HUES48 (cell line): Measurements from ENCODE around the gene BAZ1A.
"Not testable (repeated sequence)": the region's sequence is repeated elsewhere in the genome, so short reads cannot be mapped to it uniquely, and the experiment has no call there.

Experiments used
- H3K27ac ChIP-seq: one replicate; pipeline ENCODE4 v1.7.0; 2013; ENCODE audit warnings: low read depth, low read length, inconsistent platforms
- H3K27me3 ChIP-seq: 2 replicates; pipeline ENCODE4 v1.6.1; 2013; ENCODE audit warnings: mild to moderate bottlenecking, low read length; ENCODE audit not compliant: control insufficient read depth, insufficient read depth
- H3K36me3 ChIP-seq: 2 replicates; pipeline ENCODE4 v1.6.1; 2013; ENCODE audit warnings: low read length; ENCODE audit not compliant: control insufficient read depth, insufficient read depth
- H3K4me1 ChIP-seq: 2 replicates; pipeline ENCODE4 v1.6.1; 2013; ENCODE audit warnings: mild to moderate bottlenecking, low read length; ENCODE audit not compliant: control insufficient read depth, insufficient read depth
- H3K4me3 ChIP-seq: 2 replicates; pipeline ENCODE4 v1.5.1; 2013; ENCODE audit warnings: mild to moderate bottlenecking, low read depth, low read length
- H3K9ac ChIP-seq: 2 replicates; pipeline ENCODE4 v1.6.1; 2013; ENCODE audit warnings: mild to moderate bottlenecking, low read depth, low read length, moderate library complexity
- H3K9me3 ChIP-seq: 2 replicates; pipeline ENCODE4 v1.6.1; 2013; ENCODE audit warnings: low read length; ENCODE audit not compliant: control insufficient read depth, insufficient read depth

BAZ1A gene

DNA sequence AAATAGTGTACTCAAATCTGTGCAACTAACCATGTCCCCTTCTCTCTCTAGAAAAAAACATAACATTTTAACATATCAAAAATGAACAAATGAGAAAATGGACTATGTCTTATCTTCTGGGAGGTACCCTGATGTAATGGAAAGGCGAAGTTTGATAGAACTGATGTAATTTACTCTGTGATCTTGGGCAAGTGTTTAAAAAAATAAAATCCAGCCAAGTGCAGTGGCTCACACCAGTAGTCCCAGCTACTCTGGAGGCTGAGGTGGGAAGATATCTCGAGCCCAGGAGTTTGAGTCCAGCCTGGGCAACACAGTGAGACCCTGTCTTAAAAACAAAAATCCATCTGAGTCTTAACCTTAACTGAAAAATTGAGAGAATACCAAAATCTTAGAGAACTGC is 124.9 kb downstream of the BAZ1A start:
- Histone ChIP-seq H3K27me3 (no peaks in the 10 kb centered on the region), H3K9me3 (no peaks in the 10 kb centered on the region), H3K9ac (no peak overlapping the region), H3K27ac (no peak overlapping the region), H3K4me1 (no peaks in the 10 kb centered on the region), H3K36me3 (peaks cover 14% of the 10 kb centered on the region), H3K4me3 (no peak overlapping the region)

DNA sequence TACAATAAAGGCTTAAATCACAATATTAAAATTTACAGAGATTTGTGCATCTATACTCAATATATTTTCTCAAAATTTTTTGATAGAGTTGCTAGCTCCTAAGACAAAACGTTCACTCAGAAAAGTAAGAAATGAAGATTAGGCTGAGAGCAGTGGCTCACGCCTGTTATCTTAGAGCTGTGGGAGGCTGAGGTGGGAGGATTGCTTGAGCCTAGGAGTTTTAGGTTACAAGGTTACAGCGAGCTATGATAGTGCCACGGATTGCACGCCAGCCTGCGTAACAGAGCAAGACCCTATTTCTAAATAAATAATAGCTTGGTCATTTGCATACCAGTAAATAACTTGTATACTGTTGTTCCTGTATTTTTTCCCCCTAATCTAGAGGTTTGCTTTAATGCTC is 125.8 kb downstream of the BAZ1A start:
- Histone ChIP-seq H3K27me3 (no peaks in the 10 kb centered on the region), H3K4me3 (no peak overlapping the region), H3K9ac (no peak overlapping the region), H3K27ac (no peak overlapping the region), H3K4me1 (no peaks in the 10 kb centered on the region), H3K9me3 (no peaks in the 10 kb centered on the region), H3K36me3 (peaks cover 6% of the 10 kb centered on the region)

DNA sequence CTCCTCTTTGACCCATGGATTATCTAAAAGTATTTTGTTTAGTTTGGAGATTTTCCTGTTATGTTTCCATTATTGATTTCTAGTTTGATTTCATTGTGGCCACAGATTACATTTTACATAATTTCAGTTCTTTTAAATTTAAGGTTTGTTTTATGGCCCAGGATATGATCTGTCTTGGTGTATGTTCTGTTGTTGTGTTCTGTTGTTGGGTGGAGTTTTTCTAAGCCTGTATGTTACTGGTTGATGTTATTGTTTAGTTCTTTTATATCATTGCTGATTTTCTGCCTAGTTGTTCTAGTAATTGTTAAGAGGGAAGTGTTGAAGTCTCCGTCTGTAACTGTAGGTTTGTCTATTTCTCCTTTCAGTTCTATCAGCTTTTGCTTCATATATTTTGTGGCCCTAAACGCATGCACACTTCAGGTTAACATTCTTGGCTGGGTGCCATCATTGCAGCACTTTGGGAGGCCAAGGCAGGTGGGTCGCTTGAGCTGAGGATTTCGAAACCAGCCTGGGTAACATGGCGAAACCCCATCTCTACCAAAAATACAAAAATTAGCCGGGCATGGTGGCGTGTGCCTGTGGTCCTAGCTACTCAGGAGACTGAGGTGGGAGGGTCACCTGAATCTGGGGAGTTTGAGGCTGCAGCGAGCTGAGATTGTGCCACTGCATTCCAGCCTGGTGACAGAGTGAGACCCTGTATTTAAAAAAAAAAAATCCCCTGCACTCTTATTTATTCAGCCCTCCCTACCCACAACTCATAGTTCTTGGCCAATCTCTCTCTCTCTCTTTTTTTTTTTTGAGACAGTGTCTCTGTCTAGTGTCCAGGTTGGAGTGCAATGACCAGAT is 132.7 kb downstream of the BAZ1A start:
- no peaks in the 10 kb centered on the region for H3K4me1 ChIP-seq
- no peak overlapping the region for H3K27ac ChIP-seq
- H3K4me3 ChIP-seq = no peak overlapping the region
- H3K27me3 ChIP-seq = no peaks in the 10 kb centered on the region
- no peak overlapping the region for H3K9ac ChIP-seq
- H3K9me3 ChIP-seq = no peaks in the 10 kb centered on the region
- no peaks in the 10 kb centered on the region for H3K36me3 ChIP-seq

DNA sequence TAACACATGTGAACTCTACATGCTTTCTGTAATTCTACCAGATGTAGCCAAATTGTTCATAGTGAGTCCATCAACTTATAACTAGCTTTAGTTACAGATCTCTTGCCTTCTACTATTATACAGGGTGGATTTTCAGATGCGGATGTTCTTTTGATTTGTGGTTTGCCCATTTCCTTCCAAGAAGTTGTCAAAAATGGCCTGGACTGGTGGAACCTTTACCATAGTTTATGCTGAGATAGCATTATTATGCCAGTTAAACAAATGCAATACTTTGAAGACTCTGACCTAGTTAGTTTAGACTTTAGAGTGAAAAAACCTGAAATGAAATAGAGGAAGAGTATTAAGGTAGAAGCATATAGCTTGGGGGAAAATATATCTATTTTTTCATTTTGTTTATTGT is 133.3 kb downstream of the BAZ1A start:
- H3K4me1 ChIP-seq = no peaks in the 10 kb centered on the region
- no peaks in the 10 kb centered on the region for H3K9me3 ChIP-seq
- no peak overlapping the region for H3K9ac ChIP-seq
- H3K36me3 ChIP-seq = no peaks in the 10 kb centered on the region
- H3K27ac ChIP-seq = no peak overlapping the region
- H3K4me3 ChIP-seq = no peak overlapping the region
- no peaks in the 10 kb centered on the region for H3K27me3 ChIP-seq

DNA sequence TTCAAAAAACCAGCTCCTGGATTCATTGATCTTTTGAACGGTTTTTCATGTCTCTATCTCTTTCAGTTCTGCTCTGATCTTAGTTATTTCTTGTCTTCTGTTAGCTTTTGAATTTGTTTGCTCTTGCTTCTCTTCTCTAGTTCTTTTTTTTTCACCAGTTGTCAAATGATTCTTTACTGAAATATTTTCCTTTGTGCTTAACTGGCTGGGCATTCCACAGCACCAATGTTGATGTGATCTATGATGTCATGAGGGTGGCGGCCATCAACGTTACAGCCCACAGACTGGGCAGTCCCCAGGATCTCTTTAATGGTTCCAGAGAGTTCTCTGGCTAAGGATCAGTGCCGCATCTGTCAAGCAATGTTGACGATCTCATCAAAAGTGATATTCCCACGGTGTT is 135.0 kb downstream of the BAZ1A start:
- not testable (repeated sequence) for H3K4me3 ChIP-seq, H3K4me1 ChIP-seq, H3K36me3 ChIP-seq, H3K9ac ChIP-seq, H3K27me3 ChIP-seq, H3K27ac ChIP-seq, H3K9me3 ChIP-seq

DNA sequence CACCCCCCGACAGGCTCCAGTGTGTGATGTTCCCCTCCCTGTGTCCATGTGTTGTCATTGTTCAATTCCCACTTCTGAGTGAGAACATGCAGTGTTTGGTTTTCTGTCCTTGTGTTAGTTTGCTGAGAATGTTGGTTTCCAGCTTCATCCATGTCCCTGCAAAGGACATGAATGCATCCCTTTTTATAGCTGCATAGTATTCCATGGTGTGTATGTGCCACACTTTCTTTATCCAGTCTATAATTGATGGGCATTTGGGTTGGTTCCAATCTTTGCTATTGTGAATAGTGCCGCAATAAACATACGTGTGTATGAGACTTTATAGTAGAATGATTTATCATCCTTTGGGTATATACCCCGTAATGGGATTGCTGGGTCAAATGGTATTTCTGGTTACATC is 138.1 kb downstream of the BAZ1A start:
- not testable (repeated sequence) for H3K36me3 ChIP-seq, H3K27me3 ChIP-seq, H3K4me3 ChIP-seq, H3K9me3 ChIP-seq, H3K9ac ChIP-seq, H3K4me1 ChIP-seq, H3K27ac ChIP-seq

DNA sequence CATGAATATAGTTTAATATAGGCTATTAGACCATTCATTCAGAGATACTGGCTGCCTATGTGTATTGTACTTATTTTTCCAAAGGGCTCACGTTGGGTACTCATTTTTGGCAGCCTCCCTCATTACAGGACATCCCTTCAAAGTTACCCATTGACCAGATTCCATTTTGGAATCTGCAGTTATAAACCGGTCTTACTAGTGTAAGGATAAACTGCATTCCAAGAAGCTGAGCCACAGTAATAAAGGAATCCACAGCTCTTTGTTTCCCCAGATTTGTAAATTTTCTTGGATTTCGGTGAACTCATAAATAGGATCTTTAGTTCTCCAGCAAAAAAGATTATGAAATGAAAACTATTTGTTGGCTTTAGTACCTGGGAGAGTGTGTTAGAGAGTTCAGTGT is 141.9 kb downstream of the BAZ1A start:
- no peak overlapping the region for H3K4me3 ChIP-seq
- no peak overlapping the region for H3K27ac ChIP-seq
- H3K9me3 ChIP-seq = no peaks in the 10 kb centered on the region
- H3K27me3 ChIP-seq = no peaks in the 10 kb centered on the region
- no peaks in the 10 kb centered on the region for H3K36me3 ChIP-seq
- no peaks in the 10 kb centered on the region for H3K4me1 ChIP-seq
- no peak overlapping the region for H3K9ac ChIP-seq

DNA sequence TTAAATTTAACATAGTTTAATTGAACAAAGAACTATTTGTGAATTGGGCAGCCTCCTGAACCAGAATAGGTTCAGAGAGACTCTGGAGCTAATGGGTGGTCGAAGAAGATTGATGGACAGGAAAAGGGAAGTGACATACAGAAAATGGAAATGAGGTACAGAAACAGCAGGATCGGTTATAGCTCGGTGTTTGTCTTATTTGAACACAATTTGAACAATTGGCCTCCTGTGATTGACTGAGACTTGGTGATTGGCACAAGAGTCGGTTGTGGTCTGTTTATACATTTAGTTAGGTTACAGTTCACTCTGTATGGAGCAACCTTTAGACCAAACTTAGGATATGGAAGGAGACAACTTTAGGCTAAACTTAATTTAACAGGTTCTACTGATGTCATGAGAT is 142.4 kb downstream of the BAZ1A start:
- Histone ChIP-seq H3K4me1 (no peaks in the 10 kb centered on the region), H3K27ac (no peak overlapping the region), H3K4me3 (no peak overlapping the region)

DNA sequence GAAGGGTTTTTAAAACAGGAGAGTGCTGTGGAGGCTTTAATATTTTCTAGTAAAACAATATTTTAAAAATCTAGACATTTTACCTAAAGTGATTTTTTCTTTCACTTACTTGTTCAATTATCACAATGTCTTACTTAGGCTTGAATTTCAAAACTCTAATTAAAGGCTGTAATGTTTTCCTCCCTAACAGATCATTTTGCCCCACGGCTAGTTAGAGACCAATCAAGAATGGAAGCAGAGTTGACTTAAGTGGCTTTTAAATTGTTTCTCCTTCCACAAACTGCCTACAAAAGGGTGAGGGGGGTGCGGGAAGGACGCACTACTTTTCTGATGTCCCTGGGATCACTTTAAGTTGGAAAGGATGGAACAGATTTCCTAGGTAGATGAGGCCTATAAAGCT is 151.3 kb downstream of the BAZ1A start:
- no peaks in the 10 kb centered on the region for H3K9me3 ChIP-seq
- H3K27ac ChIP-seq = no peak overlapping the region
- peaks cover 6% of the 10 kb centered on the region; the same call in 1 of the 2 replicates for H3K4me1 ChIP-seq
- H3K36me3 ChIP-seq = no peaks in the 10 kb centered on the region
- no peaks in the 10 kb centered on the region for H3K27me3 ChIP-seq
- no peak overlapping the region for H3K4me3 ChIP-seq
- no peak overlapping the region for H3K9ac ChIP-seq

More for the DNA sequence above, 142.4 kb downstream of the BAZ1A start:
- Histone ChIP-seq H3K9ac (no peak overlapping the region), H3K36me3 (no peaks in the 10 kb centered on the region), H3K9me3 (no peaks in the 10 kb centered on the region), H3K27me3 (no peaks in the 10 kb centered on the region)

DNA sequence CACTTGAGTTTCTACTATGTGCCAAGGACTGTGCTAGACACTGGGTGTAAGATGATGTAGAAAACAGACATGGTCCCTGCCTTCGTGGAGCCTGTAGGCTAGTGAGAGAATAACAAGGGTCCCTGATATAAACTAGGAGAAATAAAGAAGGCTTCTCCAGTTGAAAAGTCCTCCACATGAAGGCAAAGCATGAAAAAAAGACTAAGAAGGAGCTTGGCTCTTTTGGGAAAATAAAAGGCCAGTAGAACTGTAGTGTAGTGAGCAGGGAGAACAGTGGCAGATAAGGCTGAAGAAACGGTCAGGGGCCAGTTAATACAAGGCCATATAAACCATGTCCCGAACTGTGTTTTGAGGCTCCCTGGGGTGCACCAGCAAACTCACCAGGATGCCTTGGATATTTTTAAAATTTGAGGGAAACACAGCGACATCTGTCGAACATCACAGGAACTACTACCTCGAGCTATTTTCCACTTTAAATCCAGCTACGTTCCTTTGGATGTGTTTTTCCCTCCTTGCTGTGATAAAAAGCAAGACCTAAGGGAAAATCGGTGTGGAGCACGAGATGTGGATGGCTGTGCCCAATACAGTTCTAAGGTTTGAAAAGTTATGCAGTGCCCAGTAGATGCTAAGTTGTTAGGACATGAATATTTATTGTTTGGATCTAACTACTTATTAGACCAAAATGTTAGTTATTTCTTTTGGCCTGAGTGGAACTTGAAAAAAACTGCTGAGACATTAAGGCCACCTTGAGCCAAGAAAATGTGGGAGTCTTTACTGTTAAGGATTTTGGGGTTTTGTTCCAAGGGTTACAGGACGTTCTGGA is 152.2 kb downstream of the BAZ1A start:
- H3K27ac ChIP-seq = peak overlapping the region; percentile 22
- H3K36me3 ChIP-seq = no peaks in the 10 kb centered on the region
- no peaks in the 10 kb centered on the region for H3K27me3 ChIP-seq
- H3K4me3 ChIP-seq = no peak overlapping the region
- peaks cover 6% of the 10 kb centered on the region; the same call in 1 of the 2 replicates for H3K4me1 ChIP-seq
- H3K9ac ChIP-seq = no peak overlapping the region
- no peaks in the 10 kb centered on the region for H3K9me3 ChIP-seq

DNA sequence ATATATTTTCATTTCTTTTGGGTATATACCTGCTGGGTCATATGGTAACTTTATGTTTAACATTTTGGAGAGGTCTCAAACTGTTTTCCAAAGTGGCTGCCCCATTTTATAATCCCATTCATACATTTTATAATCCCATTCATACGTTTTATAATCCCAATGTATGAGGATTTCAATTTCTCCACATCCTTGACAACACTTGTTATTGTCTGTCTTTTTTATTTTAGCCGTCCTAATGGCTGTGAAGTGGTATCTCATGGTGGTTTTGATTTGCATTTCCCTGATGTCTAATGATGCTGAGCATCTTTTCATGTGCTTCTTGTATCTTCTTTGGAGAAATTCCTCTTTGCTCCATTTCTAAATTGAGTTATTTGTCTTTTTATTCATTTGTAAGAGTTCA is 154.0 kb downstream of the BAZ1A start:
- H3K4me3 ChIP-seq = no peak overlapping the region
- H3K4me1 ChIP-seq = peaks cover 6% of the 10 kb centered on the region; the same call in 1 of the 2 replicates
- H3K27ac ChIP-seq = no peak overlapping the region
- no peaks in the 10 kb centered on the region for H3K27me3 ChIP-seq
- no peaks in the 10 kb centered on the region for H3K9me3 ChIP-seq
- no peak overlapping the region for H3K9ac ChIP-seq
- no peaks in the 10 kb centered on the region for H3K36me3 ChIP-seq
